Adipocyte (in vitro differentiated cells): ENCODE data around the gene UBE2E1.
A peak's percentile ranks its signal among the peaks of the same experiment; 100 is the strongest.
"Not testable (repeated sequence)": the region's sequence is repeated elsewhere in the genome, so short reads cannot be mapped to it uniquely, and the experiment has no call there.

Experiments used
- DNase-seq: peaks from one replicate; pipeline ENCODE4 v3.0.0-alpha.2; 2015; ENCODE audit warnings: low read depth
- H3K27me3 ChIP-seq: replicated peaks from 2 replicates; pipeline ENCODE4 v1.7.0; 2013; ENCODE audit warnings: mild to moderate bottlenecking, low read length, moderate library complexity; ENCODE audit not compliant: control insufficient read depth, insufficient read depth
- H3K36me3 ChIP-seq: 2 replicates; pipeline ENCODE4 v1.7.0; 2013; ENCODE audit warnings: low read length, mild to moderate bottlenecking, moderate library complexity; ENCODE audit not compliant: control insufficient read depth, insufficient read depth, severe bottlenecking
- H3K4me1 ChIP-seq: 2 replicates; pipeline ENCODE4 v1.7.0; 2013; ENCODE audit warnings: mild to moderate bottlenecking, low read length, moderate library complexity; ENCODE audit not compliant: control insufficient read depth, insufficient read depth
- H3K4me3 ChIP-seq: 2 replicates; pipeline ENCODE4 v1.7.0; 2013; ENCODE audit warnings: mild to moderate bottlenecking, low read length, moderate library complexity
- H3K9ac ChIP-seq: 2 replicates; pipeline ENCODE4 v1.7.0; 2013; ENCODE audit warnings: mild to moderate bottlenecking, low read length, moderate library complexity
- H3K9me3 ChIP-seq: 2 replicates; pipeline ENCODE4 v1.7.0; 2013; ENCODE audit warnings: mild to moderate bottlenecking, low read length, moderate library complexity; ENCODE audit not compliant: control insufficient read depth

UBE2E1 gene

DNA sequence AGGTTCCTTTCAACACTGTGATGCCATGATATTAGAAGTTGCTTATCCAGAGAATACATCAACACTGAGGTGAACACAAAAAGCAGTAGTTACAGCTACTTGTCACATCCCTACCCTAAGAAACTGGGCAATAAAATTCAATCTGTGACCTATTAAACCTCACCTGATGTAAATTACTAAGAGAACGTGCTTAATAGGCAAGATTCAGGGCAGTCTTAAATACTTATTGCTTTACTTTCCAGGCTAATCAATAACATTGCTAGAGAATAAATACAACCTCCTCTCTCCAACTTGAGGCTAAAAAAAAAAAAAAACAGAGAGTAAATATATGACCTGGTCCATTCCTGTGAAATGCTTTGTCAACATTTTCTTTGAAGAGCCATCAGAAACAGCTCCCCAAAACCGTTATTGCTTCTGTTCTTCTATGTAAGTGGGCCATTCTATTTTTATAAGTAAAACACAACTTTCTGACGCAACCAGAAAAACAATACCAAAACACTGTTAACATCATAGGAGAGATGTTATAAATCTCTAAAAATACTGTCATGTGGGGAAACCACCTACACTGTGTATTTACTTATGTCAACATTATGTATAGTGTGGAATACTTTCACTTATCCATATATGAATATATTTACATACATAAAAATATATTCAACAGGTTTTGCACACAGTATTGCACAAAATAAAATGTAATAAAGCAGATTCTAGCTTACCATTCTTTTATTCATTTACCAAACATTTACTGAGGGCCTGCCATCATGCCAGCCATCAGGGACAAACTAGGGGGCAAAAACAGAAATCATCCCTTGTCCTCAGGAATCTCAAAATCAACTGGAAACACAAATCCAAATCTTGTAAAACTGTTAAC is 108.4 kb downstream of the UBE2E1 start:
- no peaks in the 10 kb centered on the region for H3K27me3 ChIP-seq
- no peak for DNase-seq
- no peak overlapping the region for H3K9ac ChIP-seq
- no peak overlapping the region for H3K4me3 ChIP-seq
- H3K4me1 ChIP-seq, result peaks cover 30% of the 10 kb centered on the region
- no peaks in the 10 kb centered on the region for H3K9me3 ChIP-seq
- peaks cover 32% of the 10 kb centered on the region for H3K36me3 ChIP-seq

DNA sequence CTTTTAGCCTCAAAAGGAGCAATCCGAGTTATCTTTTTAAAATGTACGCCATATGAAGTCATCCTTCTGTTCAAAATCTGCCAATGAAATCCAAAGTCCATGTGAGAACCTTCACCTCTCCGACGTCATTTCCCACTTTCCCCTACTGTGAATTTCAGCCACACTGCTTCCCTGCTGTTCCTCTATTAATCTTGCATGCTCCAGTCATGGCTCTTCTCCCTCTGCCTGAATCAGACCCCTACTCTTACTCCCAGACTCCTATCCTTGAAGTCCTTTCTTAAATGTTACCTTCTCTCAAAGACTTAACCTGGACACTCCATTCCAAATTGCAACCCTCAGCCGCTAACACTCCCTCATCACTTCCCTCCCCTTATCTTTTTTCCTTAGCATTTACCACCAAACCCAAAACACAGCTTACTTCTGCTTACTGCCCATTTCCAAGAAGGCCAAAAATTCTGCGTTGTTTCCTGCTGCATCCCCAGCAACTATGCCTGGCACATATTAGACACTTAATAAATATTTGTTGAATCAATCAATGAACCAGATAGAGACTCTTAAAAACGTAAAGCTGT is 109.9 kb downstream of the UBE2E1 start:
- Histone ChIP-seq H3K4me1 (peaks cover 41% of the 10 kb centered on the region), H3K36me3 (peaks cover 30% of the 10 kb centered on the region), H3K27me3 (no peaks in the 10 kb centered on the region), H3K9ac (peak overlapping the region; percentile 99), H3K9me3 (no peaks in the 10 kb centered on the region), H3K4me3 (peak overlapping the region; percentile 97)
- DNase-seq, result no peak

DNA sequence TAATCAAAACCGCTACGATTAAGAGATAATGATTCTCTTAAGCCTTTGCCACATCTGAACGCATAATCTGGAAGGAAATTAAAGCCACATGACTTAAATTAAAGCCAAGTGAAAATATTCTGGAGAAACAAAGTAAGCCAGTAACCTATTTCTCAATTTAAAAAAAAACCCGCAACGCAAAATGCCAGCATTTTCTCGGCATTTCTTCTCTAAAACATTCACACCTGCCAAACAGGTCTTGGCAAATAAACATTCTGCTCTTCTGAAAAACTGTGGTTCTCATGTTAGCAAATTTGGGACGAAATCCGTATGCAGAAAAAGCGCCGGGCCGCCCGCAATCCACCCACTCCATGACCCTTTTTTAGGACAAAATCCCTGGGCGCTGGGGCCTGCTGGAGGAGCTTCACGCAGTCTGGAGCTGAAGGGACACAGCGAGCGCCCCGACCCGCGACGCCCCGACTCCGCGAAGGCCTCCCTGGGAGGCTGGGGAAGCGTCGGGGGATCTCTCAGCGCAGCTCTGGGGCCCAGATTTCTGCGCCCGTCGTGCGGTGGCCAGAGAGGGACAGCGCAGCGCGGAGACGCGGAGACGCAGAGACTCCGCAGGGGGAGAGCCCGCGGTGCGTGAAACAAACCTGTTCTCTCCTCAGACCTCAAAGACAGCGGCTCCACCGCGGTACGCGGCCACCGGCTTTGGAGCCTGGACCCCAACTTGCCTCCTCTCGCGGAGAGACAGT is 110.6 kb downstream of the UBE2E1 start:
- Histone ChIP-seq H3K36me3 (peaks cover 31% of the 10 kb centered on the region), H3K4me3 (peak overlapping the region; percentile 97), H3K27me3 (no peaks in the 10 kb centered on the region), H3K4me1 (peaks cover 46% of the 10 kb centered on the region), H3K9ac (peak overlapping the region; percentile 99), H3K9me3 (no peaks in the 10 kb centered on the region)
- peak; percentile 39 for DNase-seq

DNA sequence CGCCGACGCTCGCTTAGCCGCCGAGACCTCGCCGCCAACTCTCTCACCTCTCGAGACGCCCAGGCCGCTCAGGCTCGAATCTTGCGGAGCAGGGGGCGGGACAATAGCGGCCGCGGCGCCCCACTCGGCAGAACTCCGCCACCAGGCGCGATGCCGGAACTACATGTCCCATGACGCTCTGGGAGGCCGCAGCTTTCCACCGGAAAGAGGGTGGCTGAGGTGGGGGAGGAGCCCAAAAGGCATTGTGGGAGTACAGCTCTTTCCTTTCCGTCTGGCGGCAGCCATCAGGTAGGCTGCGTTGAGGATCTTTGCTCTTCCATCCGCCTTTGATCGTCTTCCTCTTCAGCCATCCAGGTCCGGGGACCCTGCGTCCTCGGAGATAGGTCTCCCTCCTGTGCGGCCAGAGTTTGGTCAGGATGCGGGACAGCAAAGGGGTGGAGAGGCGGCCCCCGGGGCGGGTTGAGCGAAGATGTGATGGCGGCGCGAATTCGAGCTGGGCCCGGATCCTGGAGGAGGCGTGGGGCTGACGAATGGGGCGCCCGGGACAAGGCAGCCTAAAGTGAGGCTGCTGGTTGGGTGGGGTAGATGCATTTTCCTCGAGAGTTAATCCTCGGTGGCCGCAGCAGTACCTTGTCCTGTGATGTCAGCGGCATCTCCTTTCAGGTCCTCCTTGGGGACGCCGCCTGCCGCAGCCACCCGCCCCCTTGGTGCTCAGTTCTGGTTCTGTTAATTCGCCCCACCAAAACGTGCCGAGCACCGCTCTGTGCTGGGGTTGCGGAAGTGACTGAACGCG is 111.3 kb downstream of the UBE2E1 start, which contains the start of the genes NKIRAS1 and RPL15:
NKIRAS1 (minus strand) TSS at position 105 of the 793 bp plus-strand sequence. CDS start 6,086 bp downstream, outside the sequence.
RPL15 (plus strand) TSS at position 247 of the 793 bp plus-strand sequence. CDS start 728 bp downstream, outside the sequence.
- Histone ChIP-seq H3K4me3 (peak within 1 kb of the TSS; percentile 97), H3K27me3 (no peaks in the 10 kb centered on the region), H3K9me3 (no peaks in the 10 kb centered on the region), H3K9ac (peak within 1 kb of the TSS; percentile 99), H3K36me3 (peaks cover 33% of the 10 kb centered on the region), H3K4me1 (peaks cover 46% of the 10 kb centered on the region)
- DNase-seq, result peak; percentile 99

DNA sequence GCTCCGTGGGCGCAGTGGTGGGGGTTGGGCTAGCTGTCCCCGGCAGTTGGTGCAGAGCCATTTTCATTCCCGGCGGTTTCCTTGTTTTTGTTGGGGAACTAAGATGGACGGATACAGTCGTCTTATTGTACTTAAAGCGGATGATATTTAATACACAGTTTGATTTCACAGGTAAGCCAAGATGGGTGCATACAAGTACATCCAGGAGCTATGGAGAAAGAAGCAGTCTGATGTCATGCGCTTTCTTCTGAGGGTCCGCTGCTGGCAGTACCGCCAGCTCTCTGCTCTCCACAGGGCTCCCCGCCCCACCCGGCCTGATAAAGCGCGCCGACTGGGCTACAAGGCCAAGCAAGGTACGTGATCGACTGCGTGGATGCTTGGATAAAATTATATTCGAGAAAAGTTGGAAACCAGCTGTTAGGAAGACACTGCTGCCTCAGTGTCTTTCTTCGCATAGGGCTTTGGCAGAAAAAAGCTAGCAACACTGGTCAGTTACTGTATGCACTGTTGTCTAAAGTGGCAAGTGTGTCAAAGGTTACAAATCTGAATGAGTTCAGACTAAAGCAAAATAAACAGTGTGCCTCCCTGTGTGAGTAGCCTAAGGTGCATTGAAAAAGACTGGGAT is 112.0 kb downstream of the UBE2E1 start:
- H3K27me3 ChIP-seq, H3K9me3 ChIP-seq: not testable (repeated sequence)
- peak overlapping the region; percentile 99 for H3K9ac ChIP-seq
- H3K4me1 ChIP-seq, result peaks cover 46% of the 10 kb centered on the region
- peaks cover 34% of the 10 kb centered on the region for H3K36me3 ChIP-seq
- peak overlapping the region; percentile 97 for H3K4me3 ChIP-seq
- peak; percentile 72 for DNase-seq

DNA sequence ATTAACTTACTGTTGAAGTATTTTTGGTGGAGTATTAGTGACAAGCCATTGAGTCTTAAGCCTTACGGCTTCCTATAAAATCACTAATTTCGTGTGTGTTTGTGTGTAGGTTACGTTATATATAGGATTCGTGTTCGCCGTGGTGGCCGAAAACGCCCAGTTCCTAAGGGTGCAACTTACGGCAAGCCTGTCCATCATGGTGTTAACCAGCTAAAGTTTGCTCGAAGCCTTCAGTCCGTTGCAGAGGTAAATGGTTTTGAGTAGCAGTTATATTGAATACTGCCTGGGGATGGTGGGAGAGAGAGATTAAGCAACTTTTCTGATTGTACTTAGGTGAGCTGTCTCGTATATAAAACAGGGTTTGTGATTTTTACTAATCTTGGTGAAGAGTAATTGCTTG is 112.6 kb downstream of the UBE2E1 start:
- H3K36me3 ChIP-seq, result peaks cover 34% of the 10 kb centered on the region

GRCh38 chr3:23919628-23920027 is 113.9 kb downstream of the UBE2E1 start:
- Histone ChIP-seq H3K36me3 (peaks cover 34% of the 10 kb centered on the region), H3K9ac (no peak overlapping the region), H3K4me1 (peaks cover 37% of the 10 kb centered on the region), H3K9me3 (no peaks in the 10 kb centered on the region), H3K4me3 (peak overlapping the region; percentile 97), H3K27me3 (no peaks in the 10 kb centered on the region)
- DNase-seq, result no peak

More for the DNA sequence above, 112.6 kb downstream of the UBE2E1 start:
- Histone ChIP-seq H3K4me3 (peak overlapping the region; percentile 97), H3K9ac (peak overlapping the region; percentile 99), H3K4me1 (peaks cover 43% of the 10 kb centered on the region)
- not testable (repeated sequence) for H3K27me3 ChIP-seq, DNase-seq, H3K9me3 ChIP-seq

- H3K9ac ChIP-seq, result no peak overlapping the region
- H3K9me3 ChIP-seq, result no peaks in the 10 kb centered on the region
- H3K36me3 ChIP-seq, result peaks cover 34% of the 10 kb centered on the region
- no peaks in the 10 kb centered on the region for H3K27me3 ChIP-seq
- DNase-seq, result peak; percentile 10
- H3K4me1 ChIP-seq, result peaks cover 31% of the 10 kb centered on the region
- H3K4me3 ChIP-seq, result peak overlapping the region; percentile 97
These were observed 114.4 kb downstream of the UBE2E1 start for GRCh38 chr3:23920151-23920655.

GRCh38 chr3:23921052-23921511 is 115.3 kb downstream of the UBE2E1 start:
- H3K36me3 ChIP-seq, result peaks cover 34% of the 10 kb centered on the region
- DNase-seq, result no peak
- H3K9ac ChIP-seq, result no peak overlapping the region
- H3K27me3 ChIP-seq, result no peaks in the 10 kb centered on the region
- no peak overlapping the region for H3K4me3 ChIP-seq
- no peaks in the 10 kb centered on the region for H3K9me3 ChIP-seq
- peaks cover 23% of the 10 kb centered on the region for H3K4me1 ChIP-seq

DNA sequence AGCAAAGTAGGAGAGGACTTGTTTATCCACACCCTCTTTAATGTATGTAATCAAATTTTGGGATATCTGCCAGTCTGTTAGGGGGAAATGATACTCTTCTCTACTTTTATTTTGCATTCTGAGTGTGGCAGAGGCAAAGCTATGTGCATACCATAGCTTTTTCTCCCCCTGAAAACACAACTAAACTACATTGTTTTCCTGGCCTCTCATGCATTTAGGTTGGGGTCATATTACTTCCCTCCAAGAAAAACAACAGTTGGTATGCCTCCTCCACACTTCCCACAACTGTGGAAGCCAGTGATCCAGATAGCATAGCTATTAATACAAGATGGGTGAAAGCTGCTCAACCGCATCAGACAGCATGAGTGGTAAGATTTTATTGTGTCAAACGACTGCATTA is 118.0 kb downstream of the UBE2E1 start:
- Histone ChIP-seq H3K4me3 (no peak overlapping the region), H3K4me1 (peaks cover 26% of the 10 kb centered on the region)

More for the DNA sequence above, 118.0 kb downstream of the UBE2E1 start:
- Histone ChIP-seq H3K36me3 (peaks cover 25% of the 10 kb centered on the region), H3K9ac (no peak overlapping the region), H3K27me3 (no peaks in the 10 kb centered on the region), H3K9me3 (no peaks in the 10 kb centered on the region)
- peak; percentile 69 for DNase-seq
